Muscle layer of colon (tissue), 2 donors: Measurements from ENCODE around the gene ABRACL.

Experiments used
- H3K27ac ChIP-seq: one replicate; pipeline ENCODE4 v1.7.0; 2013; ENCODE audit warnings: low read depth, mild to moderate bottlenecking, low read length, moderate library complexity
- H3K27me3 ChIP-seq, 2 donors: one replicate each; pipeline ENCODE4 v1.7.0; 2013; ENCODE audit warnings: low read length in 2 of 2, mild to moderate bottlenecking in 2 of 2; ENCODE audit not compliant: insufficient read depth in 2 of 2, control insufficient read depth in 1 of 2
- H3K36me3 ChIP-seq: one replicate; pipeline ENCODE4 v1.7.0; 2013; ENCODE audit warnings: mild to moderate bottlenecking, low read length; ENCODE audit not compliant: insufficient read depth
- H3K4me1 ChIP-seq: one replicate; pipeline ENCODE4 v1.7.0; 2013; ENCODE audit warnings: mild to moderate bottlenecking, low read length; ENCODE audit not compliant: insufficient read depth
- H3K4me3 ChIP-seq, 2 donors: one replicate each; pipeline ENCODE4 v1.7.0; 2013; ENCODE audit warnings: low read length in 2 of 2, low read depth in 1 of 2, mild to moderate bottlenecking in 1 of 2, moderate library complexity in 1 of 2
- H3K9ac ChIP-seq: one replicate; pipeline ENCODE4 v1.7.0; 2013; ENCODE audit warnings: low read length
- H3K9me3 ChIP-seq: one replicate; pipeline ENCODE4 v1.7.0; 2013; ENCODE audit warnings: mild to moderate bottlenecking, low read length
- donor health status: abdominal sarcoma.
- donor health status: Adenocarcinoma of cecum.

The ABRACL gene

DNA sequence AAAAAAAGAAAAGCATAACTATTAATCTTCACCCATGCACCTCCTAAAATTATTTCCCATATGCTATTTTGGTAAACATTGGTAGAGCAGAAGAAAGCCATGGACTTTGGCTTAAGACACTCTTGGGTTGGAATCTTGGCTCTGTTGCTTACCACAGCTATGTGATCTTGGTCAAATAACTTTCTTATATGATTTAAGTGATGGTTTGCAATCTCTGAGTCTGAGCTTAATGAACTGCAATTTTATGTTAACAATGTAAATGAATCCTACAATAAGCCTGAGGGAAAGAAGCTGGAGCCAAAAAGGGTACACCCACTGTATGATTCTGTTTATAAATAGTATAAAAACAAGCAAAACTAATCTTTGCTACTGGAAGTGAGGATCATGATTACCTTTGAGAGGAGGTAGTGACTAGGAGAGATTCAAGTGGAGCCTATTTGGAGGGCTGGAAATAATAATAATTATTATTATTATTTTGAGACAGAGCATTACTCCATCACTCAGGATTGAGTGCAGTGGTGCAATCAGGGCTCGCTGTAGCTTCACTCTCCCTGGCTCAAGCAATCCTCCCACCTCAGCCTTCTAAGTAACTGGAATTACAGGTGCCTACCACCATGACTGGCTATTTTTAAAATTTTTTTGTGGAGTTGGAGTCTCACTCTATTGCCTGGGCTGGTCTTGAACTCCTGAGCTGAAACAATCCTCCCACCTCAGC lies 34.5 kb downstream of the ABRACL start:
- Histone ChIP-seq H3K9me3 (no peaks in the 10 kb centered on the region), H3K4me3 (no peak overlapping the region), H3K27ac (no peak overlapping the region), H3K4me1 (no peaks in the 10 kb centered on the region), H3K27me3 (no peaks in the 10 kb centered on the region), H3K9ac (no peak overlapping the region), H3K36me3 (no peaks in the 10 kb centered on the region)

DNA sequence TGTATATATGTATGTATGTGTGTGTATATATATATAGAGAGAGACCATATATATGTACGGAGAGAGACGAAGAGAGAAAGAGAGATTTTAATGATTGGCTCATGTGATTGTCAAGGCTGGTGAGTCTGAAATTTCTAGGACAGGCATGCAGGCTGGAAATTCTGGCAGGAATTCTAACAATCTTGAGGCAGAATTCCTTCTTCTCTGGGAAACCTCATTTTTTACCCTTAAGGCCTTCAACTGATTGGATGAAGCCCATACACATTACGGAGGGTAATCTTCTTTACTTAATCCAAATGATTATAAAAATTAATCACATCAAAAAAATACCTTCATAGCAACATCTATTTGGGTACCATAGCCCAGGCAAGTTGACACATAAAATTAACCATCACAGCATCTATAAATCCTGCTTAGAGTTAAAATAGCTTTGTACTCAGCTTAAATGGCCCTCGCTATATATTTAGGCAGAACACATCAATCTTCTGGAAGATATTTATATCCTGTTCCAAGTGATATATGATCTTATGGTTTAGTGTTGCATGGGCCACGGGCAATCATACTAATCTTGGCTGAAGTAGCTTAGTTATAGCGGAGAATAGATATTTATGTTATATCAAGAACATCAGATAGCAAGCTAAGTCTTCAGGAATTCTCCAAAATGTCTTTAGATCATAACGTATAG lies 36.6 kb downstream of the ABRACL start:
- Histone ChIP-seq H3K36me3 (no peaks in the 10 kb centered on the region), H3K27me3 (no peaks in the 10 kb centered on the region), H3K9me3 (no peaks in the 10 kb centered on the region), H3K9ac (no peak overlapping the region), H3K4me3 (no peak overlapping the region), H3K4me1 (no peaks in the 10 kb centered on the region), H3K27ac (no peak overlapping the region)

- Histone ChIP-seq H3K9me3 (no peaks in the 10 kb centered on the region), H3K4me3 (no peak overlapping the region), H3K36me3 (no peaks in the 10 kb centered on the region), H3K27ac (no peak overlapping the region), H3K27me3 (no peaks in the 10 kb centered on the region), H3K9ac (no peak overlapping the region), H3K4me1 (no peaks in the 10 kb centered on the region)
Measured at GRCh38 chr6:139066080-139066479, 37.5 kb downstream of the ABRACL start.

DNA sequence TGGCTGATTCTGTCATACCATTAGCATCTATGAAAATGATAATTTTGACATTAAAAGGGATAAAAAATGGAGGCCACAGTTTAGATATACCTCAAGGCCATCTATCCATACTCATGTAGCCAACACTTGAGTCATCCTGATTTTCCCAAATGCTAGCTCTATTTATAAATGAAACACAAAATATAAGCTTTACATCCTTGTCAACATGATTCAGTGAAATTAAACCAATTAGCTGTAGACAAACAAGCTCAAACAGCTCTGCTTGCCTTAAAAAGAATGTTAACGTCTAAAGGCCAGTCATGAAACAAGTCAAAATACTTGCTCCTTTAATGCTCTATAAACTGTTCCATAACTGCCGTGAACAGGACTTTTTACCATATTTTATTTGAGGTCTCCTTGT lies 40.3 kb downstream of the ABRACL start:
- Histone ChIP-seq H3K36me3 (no peaks in the 10 kb centered on the region), H3K4me1 (no peaks in the 10 kb centered on the region)

DNA sequence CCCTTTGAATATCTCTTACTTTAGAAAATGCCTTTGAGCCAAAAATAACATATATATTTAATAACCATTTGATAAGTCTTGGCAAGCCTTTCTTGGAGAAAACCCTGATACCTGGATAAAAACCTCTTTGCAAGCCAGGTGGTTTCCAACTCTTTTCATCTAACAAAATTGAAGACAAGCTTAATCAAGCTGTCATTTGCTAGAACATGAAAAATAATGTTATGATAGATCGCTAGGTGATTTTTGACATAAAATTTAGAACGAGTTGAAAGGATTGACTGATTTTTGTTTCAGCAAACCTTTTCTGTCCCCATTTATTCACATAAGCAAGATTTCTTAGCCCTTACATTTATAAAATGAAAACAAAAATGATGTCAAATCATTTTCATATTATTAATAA lies 44.6 kb downstream of the ABRACL start:
- Histone ChIP-seq H3K9ac (no peak overlapping the region), H3K4me3 (no peak overlapping the region), H3K27ac (no peak overlapping the region), H3K9me3 (no peaks in the 10 kb centered on the region), H3K27me3 (no peaks in the 10 kb centered on the region), H3K36me3 (no peaks in the 10 kb centered on the region), H3K4me1 (no peaks in the 10 kb centered on the region)

More for the DNA sequence above, 40.3 kb downstream of the ABRACL start:
- no peak overlapping the region for H3K4me3 ChIP-seq
- no peak overlapping the region for H3K27ac ChIP-seq
- no peaks in the 10 kb centered on the region for H3K9me3 ChIP-seq
- H3K27me3 ChIP-seq, result no peaks in the 10 kb centered on the region
- H3K9ac ChIP-seq, result no peak overlapping the region

DNA sequence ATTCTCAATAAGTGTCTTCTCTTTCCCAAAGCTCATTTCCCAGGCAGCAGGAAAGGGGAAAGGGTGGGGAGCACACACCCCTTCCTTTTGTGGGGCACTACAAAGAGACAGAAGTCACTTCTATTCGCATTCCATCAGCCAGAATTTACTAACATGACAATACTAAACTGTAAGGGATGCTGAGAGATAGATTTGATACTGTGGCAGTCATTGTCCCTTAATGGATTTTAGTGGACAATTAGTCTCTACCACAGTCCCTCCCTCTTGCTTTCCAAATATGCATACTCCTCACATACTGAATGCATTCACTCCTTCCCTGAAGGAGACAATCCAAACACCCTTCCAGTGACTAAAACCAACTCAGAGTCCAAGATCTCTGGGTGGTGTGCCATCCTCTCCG lies 50.5 kb downstream of the ABRACL start:
- no peaks in the 10 kb centered on the region for H3K27me3 ChIP-seq
- no peaks in the 10 kb centered on the region for H3K9me3 ChIP-seq
- H3K4me1 ChIP-seq, result no peaks in the 10 kb centered on the region
- H3K4me3 ChIP-seq, result no peak overlapping the region
- H3K36me3 ChIP-seq, result no peaks in the 10 kb centered on the region
- no peak overlapping the region for H3K27ac ChIP-seq
- H3K9ac ChIP-seq, result no peak overlapping the region

- Histone ChIP-seq H3K9me3 (no peaks in the 10 kb centered on the region), H3K4me3 (no peak overlapping the region), H3K27ac (no peak overlapping the region), H3K27me3 (no peaks in the 10 kb centered on the region), H3K36me3 (no peaks in the 10 kb centered on the region), H3K9ac (no peak overlapping the region), H3K4me1 (no peaks in the 10 kb centered on the region)
Measured at GRCh38 chr6:139080255-139080920, 51.8 kb downstream of the ABRACL start.

GRCh38 chr6:139081471-139081870 lies 52.9 kb downstream of the ABRACL start:
- H3K9ac ChIP-seq, result no peak overlapping the region
- no peak overlapping the region for H3K27ac ChIP-seq
- H3K36me3 ChIP-seq, result no peaks in the 10 kb centered on the region
- H3K27me3 ChIP-seq, result no peaks in the 10 kb centered on the region
- no peak overlapping the region for H3K4me3 ChIP-seq
- H3K4me1 ChIP-seq, result no peaks in the 10 kb centered on the region
- no peaks in the 10 kb centered on the region for H3K9me3 ChIP-seq

DNA sequence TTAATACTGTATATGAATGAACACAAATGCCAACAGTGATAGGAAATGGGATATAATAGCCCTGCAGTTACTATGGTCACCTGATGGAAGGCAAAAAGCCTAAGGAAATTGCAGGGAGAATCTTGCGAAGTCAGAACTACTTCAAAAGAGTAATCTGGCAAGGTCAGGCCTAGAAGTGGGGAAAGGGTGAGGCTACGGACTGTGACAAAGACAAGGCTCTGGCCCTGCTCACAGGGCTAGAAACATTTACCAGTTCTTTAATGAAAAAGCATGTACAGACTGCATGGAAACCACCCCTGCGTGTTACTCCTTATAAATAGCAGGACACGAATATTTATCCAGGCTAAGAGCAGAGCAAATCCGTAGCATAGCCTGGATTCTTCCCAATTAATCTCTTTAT lies 53.8 kb downstream of the ABRACL start:
- Histone ChIP-seq H3K27me3 (no peaks in the 10 kb centered on the region), H3K4me3 (no peak overlapping the region), H3K9ac (no peak overlapping the region), H3K36me3 (no peaks in the 10 kb centered on the region), H3K9me3 (no peaks in the 10 kb centered on the region), H3K4me1 (no peaks in the 10 kb centered on the region), H3K27ac (no peak overlapping the region)

GRCh38 chr6:139091826-139092225 lies 63.3 kb downstream of the ABRACL start:
- no peaks in the 10 kb centered on the region for H3K36me3 ChIP-seq
- H3K9ac ChIP-seq, result no peak overlapping the region
- H3K27me3 ChIP-seq, result no peaks in the 10 kb centered on the region
- no peak overlapping the region for H3K4me3 ChIP-seq
- H3K27ac ChIP-seq, result no peak overlapping the region
- no peaks in the 10 kb centered on the region for H3K4me1 ChIP-seq
- H3K9me3 ChIP-seq, result no peaks in the 10 kb centered on the region
